ENCODE measurements around the gene MYOG.

The MYOG gene

DNA sequence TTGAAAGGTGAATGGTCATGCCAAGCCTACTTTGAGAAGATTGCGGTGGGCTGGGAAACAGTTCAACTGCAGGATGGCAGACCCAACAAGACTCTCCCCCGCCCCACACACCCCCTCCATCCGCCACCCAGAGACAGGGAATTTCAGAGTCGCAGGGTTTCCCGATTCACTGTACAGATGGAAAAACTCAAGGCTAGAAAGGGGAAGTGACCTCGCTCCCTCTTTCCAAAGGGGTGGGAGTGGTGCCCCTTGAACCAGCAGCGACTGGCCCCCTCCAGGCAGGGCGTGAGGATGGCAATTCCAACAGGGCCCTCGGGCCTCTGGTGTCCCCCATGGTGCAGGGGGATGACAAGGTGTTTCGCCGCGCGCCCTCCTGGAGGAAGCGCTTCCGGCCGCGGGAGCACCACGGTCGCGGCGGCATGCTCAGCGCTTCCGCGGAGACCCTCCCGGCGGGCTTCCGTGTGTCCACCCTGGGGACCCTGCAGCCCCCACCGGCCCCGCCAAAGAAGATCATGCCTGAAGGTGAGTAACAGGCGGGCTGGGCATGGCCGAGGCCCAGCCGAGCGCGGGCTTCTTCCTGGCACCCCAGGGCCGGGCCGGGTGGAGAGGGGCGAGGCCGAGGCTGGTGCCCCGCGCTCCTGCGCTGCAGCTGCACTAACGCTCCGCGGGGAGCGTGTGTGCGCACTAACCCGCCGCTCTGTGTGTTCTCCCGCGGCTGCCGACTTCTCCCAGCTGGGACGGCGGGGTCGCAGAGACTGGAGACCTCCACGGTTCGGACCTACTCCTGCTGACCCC is 10.4 kb downstream of the MYOG start:
- Histone ChIP-seq H3K9me2 (ENCODE audit: low read depth, low read length) (no peaks in the 10 kb centered on the region), H3K27ac (ENCODE audit: low read depth, low read length, poor library complexity, severe bottlenecking) (no peak overlapping the region), H3K4me2 (ENCODE audit: low read length) (no peak overlapping the region), H3F3A (ENCODE audit: insufficient read depth, low read length) (no peaks in the 10 kb centered on the region), H3K9me3 (ENCODE audit: low read length) (no peaks in the 10 kb centered on the region), H3K36me3 (ENCODE audit: insufficient read depth, low read length) (no peaks in the 10 kb centered on the region), H2AFZ (ENCODE audit: low read length) (no peak overlapping the region), H3K4me3 (ENCODE audit: low read depth, low read length, poor library complexity, severe bottlenecking) (no peak overlapping the region), H3K27me3 (ENCODE audit: insufficient read depth, low read length) (no peaks in the 10 kb centered on the region), H3K4me1 (ENCODE audit: insufficient read depth, low read length, severe bottlenecking) (no peaks in the 10 kb centered on the region), H4K20me1 (ENCODE audit: insufficient read depth, low read length) (no peaks in the 10 kb centered on the region), H3K79me2 (ENCODE audit: insufficient read depth, low read length) (no peaks in the 10 kb centered on the region), H3K9ac (ENCODE audit: low read length) (no peak overlapping the region)
- TF ChIP-seq, protein P1, sequence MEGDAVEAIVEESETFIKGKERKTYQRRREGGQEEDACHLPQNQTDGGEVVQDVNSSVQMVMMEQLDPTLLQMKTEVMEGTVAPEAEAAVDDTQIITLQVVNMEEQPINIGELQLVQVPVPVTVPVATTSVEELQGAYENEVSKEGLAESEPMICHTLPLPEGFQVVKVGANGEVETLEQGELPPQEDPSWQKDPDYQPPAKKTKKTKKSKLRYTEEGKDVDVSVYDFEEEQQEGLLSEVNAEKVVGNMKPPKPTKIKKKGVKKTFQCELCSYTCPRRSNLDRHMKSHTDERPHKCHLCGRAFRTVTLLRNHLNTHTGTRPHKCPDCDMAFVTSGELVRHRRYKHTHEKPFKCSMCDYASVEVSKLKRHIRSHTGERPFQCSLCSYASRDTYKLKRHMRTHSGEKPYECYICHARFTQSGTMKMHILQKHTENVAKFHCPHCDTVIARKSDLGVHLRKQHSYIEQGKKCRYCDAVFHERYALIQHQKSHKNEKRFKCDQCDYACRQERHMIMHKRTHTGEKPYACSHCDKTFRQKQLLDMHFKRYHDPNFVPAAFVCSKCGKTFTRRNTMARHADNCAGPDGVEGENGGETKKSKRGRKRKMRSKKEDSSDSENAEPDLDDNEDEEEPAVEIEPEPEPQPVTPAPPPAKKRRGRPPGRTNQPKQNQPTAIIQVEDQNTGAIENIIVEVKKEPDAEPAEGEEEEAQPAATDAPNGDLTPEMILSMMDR (IDR thresholded peaks at IDR 0.05; ENCODE audit: low read length): no peak
- TF ChIP-seq EZH2 (IDR thresholded peaks at IDR 0.05; ENCODE audit: borderline replicate concordance, low read length): no peak

DNA sequence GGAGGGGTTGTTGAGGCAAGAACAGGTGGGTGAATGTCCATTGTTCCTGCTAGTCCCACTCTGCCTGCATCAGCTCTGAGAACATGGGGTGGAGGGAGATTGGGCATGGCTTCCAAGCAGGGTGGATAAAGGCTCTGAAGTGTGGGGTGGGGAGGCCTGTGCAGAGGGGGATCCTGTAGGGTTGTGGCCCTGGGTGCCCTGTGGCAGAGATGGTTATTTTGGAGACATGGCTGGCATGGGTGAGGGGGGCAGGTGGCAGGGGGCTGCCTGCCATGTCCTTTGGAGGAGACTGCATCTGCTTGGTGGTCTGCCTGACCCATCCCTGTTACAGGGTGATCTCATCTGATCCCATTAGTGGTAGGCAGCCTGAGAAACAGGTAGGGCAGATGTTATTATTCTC is 11.2 kb downstream of the MYOG start:
- no peaks in the 10 kb centered on the region for H3K9me3 ChIP-seq (ENCODE audit: low read length)
- no peak for TF ChIP-seq EZH2 (IDR thresholded peaks at IDR 0.05; ENCODE audit: borderline replicate concordance, low read length)
- TF ChIP-seq, protein P1 (IDR thresholded peaks at IDR 0.05; ENCODE audit: low read length): no peak
- H3K9me2 ChIP-seq (ENCODE audit: low read depth, low read length): no peaks in the 10 kb centered on the region
- H3K9ac ChIP-seq (ENCODE audit: low read length): no peak overlapping the region
- no peaks in the 10 kb centered on the region for H4K20me1 ChIP-seq (ENCODE audit: insufficient read depth, low read length)
- no peaks in the 10 kb centered on the region for H3K4me1 ChIP-seq (ENCODE audit: insufficient read depth, low read length, severe bottlenecking)
- H2AFZ ChIP-seq (ENCODE audit: low read length): no peak overlapping the region
- H3K4me2 ChIP-seq (ENCODE audit: low read length): no peak overlapping the region
- no peak overlapping the region for H3K4me3 ChIP-seq (ENCODE audit: low read depth, low read length, poor library complexity, severe bottlenecking)
- H3K36me3 ChIP-seq (ENCODE audit: insufficient read depth, low read length): no peaks in the 10 kb centered on the region
- no peaks in the 10 kb centered on the region for H3K79me2 ChIP-seq (ENCODE audit: insufficient read depth, low read length)
- H3K27me3 ChIP-seq (ENCODE audit: insufficient read depth, low read length): no peaks in the 10 kb centered on the region
- H3K27ac ChIP-seq (ENCODE audit: low read depth, low read length, poor library complexity, severe bottlenecking): no peak overlapping the region
- no peaks in the 10 kb centered on the region for H3F3A ChIP-seq (ENCODE audit: insufficient read depth, low read length)

- no peak for TF ChIP-seq EZH2 (IDR thresholded peaks at IDR 0.05; ENCODE audit: borderline replicate concordance, low read length)
- TF ChIP-seq, protein P1 (IDR thresholded peaks at IDR 0.05; ENCODE audit: low read length): no peak
- Histone ChIP-seq H3K79me2 (ENCODE audit: insufficient read depth, low read length) (no peaks in the 10 kb centered on the region), H3K4me1 (ENCODE audit: insufficient read depth, low read length, severe bottlenecking) (no peaks in the 10 kb centered on the region), H3K9me3 (ENCODE audit: low read length) (no peaks in the 10 kb centered on the region), H3F3A (ENCODE audit: insufficient read depth, low read length) (no peaks in the 10 kb centered on the region), H3K36me3 (ENCODE audit: insufficient read depth, low read length) (no peaks in the 10 kb centered on the region), H3K4me2 (ENCODE audit: low read length) (no peak overlapping the region), H4K20me1 (ENCODE audit: insufficient read depth, low read length) (no peaks in the 10 kb centered on the region), H2AFZ (ENCODE audit: low read length) (no peak overlapping the region), H3K27ac (ENCODE audit: low read depth, low read length, poor library complexity, severe bottlenecking) (no peak overlapping the region), H3K9ac (ENCODE audit: low read length) (no peak overlapping the region), H3K4me3 (ENCODE audit: low read depth, low read length, poor library complexity, severe bottlenecking) (no peak overlapping the region), H3K9me2 (ENCODE audit: low read depth, low read length) (no peaks in the 10 kb centered on the region), H3K27me3 (ENCODE audit: insufficient read depth, low read length) (no peaks in the 10 kb centered on the region)
Observed at GRCh38 chr1:203073469-203073868, 12.3 kb downstream of the MYOG start.
